HG03378 (cell line): Measurements from ENCODE around the gene OSCP1.

Experiments
- ATAC-seq: cut with Tn5 transposase; IDR thresholded peaks from one replicate; pipeline ENCODE4 v1.9.1; 2021; ENCODE audit warnings: mild to moderate bottlenecking, moderate library complexity; ENCODE audit not compliant: unreplicated experiment

OSCP1 gene

DNA sequence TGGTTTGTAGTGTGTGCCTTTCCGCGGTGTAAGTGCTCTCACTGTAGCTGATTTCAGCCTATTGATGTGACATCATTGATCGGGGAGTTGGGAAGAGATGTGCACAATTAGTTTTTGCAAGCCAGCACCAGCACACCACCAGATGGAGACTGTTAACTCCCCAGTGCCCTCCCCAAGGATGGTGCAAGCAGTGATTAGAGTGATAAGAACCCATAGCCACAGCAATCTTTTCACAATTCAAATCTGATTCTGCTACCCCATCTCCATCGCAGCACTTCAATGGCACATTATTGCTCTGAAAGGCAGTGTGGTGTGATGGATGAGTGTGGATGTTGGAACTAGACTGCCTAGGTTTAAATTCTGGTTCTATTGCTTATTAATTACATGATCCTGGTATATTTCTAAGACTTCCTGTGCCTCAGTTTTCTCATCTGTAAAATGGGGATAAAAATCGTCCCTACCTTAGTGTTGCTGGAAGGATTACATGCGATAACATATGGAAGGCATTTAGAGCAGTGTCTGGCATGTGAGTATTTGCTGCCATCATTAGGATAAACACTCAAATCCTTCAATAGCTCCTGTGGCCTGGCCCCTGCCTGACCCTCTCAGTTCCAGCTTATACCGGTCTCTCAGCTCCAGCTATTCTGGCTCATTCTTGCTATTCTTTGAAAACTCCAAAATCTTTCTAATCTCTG lies 25.8 kb upstream of the OSCP1 start:
- no peak for ATAC-seq

DNA sequence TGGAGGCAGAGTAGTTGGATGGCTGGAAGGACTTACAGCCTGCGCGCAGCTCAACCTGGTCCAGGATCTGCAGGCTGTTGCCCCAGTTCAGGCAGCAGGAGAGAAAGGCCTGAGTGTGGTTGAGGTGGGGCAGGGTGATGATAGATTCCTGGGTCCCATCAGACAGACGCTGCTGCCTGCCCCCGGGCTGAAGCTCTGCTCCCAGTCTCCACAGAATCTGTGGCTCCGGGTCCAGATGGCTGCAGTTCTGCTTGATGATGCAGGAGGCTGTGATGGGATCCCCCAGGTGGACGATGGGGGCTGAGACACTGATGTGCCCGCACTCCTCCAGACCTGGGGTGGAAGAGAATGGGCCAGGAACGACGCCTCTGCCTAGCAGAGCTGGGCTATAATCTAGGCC lies 25.1 kb upstream of the OSCP1 start:
- no peak for ATAC-seq

DNA sequence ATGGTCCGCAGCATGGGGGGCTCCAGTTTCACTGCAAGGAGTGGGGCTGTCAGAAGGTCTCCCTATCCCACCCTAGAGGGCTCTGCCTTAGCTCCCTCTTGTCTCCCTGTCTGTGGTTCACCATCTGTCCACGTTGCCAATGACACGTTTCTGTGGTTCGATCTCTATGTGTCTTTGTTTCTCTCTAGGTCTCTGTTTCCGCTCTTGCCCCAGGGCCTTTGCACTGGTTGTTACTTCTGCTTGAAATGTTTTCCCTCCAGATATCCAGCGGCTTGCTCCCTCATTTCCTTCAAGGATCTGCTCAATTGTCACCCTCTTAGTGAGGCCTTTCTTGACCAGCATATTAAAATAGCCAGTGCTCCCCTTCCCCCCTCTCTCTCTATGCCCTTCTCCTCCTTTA lies 22.4 kb upstream of the OSCP1 start:
- ATAC-seq, result no peak

DNA sequence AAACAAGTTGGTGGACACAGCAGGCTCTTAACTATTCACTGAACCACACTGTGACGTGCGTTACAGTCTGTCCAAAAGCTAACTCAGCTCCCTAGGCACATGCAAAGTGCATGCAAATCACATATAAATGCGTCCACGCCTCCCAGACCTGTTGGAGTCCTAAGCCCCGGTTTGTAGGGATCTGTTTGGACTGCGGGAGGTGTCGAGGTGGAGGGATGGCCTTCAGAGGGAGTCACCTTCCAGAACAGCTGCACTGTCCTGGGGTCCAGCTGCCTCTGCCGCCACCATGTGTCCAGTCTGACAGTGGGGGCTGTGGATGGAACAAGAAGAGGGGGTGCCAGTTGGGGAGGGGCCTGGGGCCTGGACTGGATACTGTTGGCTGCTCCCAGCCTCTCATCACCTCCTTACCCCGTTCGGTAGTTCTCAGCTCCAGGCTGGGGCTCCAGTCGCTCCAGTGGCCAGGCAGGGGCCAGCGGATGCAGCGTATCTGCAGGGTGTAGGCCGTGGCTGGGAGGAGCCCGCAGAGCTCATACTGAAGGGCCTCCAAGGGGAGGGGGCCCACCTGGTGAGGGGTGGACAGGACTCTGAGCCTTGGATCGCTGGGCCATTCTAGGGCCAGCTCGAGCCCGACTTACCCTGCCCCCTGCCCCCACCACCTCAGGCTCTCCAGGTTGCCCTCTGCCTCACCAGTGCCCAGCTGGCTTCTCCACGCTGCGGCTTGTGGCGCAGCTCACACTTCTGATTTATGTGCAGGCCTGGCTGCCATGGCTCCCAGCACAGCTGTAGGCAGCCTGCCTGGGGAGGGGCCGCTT lies 21.8 kb upstream of the OSCP1 start:
- no peak for ATAC-seq

DNA sequence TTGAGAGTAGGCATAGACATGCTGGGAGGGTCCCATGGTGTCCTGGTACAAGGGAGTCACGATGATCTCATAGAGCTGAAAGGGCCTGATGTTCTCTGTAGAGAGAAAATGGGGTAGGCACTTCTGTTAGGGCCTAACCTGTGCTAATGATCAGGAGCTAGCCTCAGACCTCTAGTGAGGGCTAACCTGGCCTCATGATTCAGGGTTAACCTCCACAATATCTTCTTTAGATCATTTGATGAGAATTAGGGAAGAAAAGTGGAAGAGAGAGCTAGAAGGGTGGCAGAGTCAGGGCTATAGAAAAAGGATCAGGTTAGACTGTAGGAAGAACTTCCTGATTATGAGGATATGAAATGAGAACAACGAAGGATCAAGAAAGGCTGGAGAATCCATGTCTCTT lies 18.9 kb upstream of the OSCP1 start:
- no peak for ATAC-seq

DNA sequence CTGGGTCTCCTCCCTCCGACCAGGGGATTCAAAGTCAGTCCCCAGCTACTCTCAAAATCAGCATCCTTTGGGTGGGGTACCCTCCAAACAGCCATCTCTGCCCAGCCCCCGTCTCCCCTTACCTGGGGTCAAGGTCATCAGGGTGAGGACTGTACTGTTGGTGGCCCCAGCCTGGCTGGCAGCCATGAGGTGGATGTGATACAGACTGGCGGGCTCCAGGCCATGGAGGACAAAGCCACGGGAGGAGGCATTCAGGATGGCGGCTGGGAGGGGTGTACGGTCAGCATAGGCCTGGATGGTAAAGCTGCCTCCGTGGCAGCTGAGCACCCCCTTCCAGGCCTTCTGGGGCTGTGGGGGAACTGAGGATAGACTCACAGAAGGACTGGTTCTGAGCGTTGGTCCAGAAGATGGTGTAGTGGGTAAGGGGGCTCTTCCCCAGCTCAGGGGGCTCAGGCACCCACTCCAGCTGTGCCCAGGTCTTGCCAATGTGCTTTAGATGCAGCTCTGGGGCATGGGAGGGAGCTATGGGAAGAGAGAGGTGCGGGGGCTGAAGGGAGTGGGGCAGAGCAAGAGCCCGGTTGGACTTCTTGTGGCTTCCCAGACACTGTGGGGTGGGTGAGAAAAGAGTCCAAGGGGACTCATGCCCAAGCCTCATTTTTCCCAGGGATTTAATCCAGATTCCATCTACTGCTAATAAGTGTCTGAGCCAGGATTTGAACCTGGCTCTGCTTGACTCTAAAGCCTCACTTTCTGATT lies 17.6 kb upstream of the OSCP1 start:
- no peak for ATAC-seq

DNA sequence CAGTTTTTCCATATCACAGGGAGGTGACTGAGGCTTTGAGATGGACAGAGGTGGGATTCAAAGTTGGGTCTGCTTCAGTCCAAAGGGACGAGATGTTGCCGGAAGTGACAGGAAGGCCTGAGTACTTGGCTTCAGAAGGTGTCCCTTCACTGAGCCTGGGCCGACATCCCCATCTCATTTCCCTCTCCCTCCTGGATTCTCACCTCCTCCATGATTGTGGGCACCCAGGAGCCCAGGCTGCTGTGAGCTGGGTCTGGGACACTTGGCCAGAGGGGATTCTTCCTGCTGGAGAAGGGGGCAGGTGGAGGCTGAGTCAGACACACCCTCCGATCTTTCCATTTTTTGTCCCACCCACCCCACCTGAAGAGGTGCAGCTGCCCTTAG lies 16.8 kb upstream of the OSCP1 start:
- no peak for ATAC-seq

DNA sequence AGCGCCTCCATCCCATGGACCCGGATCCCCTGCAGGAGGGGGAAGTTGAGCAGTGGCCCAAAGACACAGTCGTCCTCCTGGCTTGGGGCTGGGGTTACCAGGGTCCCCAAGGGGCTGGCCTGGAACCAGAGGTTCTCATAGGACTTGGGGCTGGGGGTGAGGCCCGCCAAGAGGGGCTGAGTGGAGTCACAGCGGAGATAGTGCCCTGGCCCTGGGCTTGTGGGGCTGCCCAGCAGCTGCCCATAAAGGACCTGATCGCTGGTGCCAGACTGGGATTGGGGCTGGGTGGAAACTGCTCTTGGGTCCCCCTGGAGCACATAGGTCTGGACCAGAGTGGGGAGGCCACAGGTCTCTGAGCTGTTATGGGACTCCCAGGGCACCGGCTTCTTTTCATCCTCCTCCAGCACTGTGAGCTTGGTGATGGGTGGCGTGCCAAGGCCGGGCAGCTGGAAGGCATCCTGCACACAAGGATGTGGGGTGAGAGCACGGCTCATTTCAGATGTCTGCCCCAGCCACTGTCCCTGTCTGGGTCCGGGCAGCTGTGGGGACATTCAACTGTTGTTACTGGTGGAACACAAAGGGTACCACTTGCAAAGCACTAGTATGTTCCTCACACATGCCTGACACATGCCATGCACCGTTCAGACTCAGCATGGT lies 16.2 kb upstream of the OSCP1 start:
- no peak for ATAC-seq

DNA sequence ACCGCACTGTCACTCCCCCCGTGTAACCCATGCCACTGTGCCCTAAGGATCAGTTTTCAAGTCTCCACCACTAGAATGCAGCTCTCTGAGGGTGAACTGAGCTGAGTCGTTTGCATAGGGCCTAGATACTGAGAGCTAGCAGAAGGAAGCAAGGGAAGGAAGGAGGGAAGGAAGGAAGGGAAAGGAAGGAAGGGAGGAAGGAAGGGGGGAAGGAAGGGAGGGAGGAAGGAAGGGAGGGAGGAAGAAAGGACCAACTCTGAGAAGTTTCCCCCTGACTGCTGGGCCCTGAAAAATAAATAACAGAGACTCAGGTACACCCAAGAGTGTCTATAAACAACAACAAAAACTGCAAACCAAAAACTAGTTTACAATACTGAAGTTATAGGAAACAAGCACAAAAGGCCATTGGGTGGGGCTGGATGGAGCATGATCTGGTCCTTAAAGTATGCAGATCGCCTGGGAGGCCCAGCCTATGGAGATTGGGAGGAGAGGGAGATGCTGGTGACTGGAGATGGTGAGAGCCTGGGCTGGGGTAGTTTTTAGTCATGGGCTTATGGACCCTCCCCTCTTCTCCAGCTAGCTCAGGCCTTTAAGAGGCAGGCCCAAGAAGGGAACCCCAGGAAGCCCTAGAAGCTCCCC lies 15.6 kb upstream of the OSCP1 start:
- ATAC-seq, result no peak

DNA sequence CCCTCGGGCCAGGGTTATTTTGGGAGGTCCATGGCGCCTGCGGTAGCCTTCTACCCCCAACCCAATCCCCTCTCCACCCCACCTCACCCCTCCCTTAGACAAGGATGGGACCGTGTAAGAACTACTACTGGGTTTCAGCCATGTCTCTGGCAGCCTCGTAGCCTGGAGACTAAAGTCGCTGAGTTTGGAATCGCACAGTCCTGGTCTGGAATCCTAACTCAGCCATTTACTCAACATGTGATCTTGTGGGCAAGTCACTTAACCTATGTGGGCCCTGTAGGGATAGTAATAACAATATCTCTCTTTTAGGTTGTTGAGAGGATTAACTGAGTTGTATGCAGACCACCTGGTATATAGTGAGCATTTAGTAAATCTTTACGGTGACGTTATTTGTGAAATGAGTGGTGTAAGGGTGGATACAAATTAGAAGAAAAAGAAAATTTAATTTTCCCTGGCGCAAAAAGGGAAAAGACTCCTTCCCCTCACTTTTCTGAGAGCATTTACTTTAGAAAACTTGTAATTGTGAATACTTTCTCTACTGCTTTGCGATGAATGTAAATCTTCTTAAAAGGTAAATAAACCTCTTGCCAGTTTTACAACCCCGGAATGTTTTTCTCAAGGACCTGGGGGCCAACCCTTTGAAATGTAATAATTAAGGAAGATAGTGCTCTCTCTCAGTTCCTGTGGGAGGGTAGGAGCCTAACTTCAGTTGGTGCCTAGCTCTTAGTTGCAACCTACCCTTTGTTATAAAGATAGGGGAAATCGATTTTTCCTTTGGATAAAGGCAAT lies 14.5 kb upstream of the OSCP1 start:
- peak; percentile 23 for ATAC-seq

DNA sequence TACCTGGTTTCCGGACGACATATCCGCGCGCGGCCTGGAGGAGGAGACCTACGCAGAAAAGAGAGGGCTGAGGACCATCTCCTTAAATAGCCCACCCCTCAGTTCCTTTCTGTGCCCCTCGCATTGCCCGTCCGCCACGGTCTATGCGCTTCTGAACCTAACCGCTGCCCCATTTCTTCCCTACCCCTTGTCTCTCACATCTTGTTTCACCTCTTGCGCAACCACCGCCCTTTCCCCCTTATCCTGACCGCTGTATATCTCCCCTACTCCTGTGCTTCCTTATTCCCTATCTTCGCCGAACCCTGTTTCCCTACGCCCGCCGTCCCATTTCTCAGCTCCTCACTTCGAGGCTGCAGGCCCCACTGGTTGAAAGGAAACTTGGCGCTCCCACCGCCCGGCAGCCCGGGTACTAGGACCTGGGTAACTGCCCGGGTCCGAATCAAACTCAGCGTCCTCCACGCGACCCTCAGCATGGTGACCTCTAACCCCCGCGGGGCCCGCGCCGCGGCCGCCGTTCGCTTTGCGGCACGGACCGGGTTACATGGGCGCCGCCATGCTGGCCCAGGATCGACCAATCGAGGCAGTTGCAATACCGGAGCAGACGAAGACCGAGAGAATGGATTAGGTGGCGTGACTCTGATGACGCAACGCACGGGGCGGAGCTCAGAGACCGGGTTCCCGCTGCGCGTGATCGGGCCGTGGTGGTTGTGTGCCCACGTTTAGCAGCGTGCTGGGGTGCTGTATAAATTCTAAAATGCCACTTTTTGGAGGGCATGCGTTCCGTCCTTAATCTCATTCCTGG lies 13.8 kb upstream of the OSCP1 start, which contains the start of gene MRPS15:
Gene MRPS15 (minus strand): TSS at position 582 of the 802 bp plus-strand sequence. CDS start 109 bp downstream, at position 473.
- peak; percentile 85 for ATAC-seq

DNA sequence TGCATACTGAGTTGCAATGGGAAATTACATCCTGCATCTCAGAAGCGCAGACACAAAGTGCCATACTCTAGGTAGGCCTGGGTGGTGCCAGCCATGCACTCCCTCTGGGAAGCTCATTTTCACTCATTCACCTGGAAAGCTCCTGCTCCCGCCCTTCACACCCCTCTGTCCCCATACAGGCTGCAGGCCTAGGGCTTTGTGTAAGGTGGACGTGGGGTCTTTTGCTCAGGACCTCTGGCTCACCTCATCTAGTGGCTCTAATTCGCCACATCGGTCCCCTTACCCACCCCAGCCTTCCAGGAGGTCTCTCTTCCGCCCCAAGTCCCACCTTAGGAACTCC lies 13.2 kb upstream of the OSCP1 start:
- ATAC-seq, result no peak

DNA sequence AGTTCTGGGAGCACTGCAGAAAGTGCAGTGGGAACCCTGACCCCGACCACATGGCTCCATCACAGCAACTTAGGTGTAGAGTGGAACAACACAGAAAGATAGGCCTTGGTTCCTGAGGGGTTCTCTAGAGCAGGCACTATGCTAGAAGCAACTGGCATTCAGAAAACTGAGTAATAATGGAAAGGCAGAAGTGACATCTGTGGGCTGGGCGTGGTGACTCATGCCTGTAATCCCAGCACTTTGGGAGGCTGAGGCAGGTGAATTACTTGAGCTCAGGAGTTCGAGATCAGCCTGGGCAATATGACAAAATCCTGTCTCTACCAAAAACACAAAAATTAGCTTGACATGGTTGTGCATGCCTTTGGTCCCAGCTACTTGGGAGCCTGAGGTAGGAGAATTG lies 8.7 kb upstream of the OSCP1 start:
- no peak for ATAC-seq

DNA sequence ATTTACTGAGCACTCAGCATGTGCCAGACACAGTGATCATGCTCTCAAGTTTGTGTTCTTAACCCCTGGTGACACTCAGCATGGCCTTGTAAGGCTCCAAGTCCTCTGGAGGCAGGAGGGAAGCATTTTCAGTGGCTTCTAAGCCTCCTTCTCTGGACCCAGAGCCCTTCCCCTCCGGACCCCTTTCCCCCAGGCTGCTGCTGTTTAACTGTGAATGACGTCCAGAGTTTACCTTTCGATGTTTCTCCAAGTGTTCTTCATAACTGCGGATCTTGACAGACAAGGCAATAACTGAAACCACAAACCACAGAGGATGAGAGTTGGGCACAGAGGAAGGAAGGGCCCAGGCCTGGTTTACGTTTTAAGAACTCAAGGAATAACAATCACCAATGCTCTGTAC lies 7.4 kb upstream of the OSCP1 start:
- ATAC-seq, result no peak

DNA sequence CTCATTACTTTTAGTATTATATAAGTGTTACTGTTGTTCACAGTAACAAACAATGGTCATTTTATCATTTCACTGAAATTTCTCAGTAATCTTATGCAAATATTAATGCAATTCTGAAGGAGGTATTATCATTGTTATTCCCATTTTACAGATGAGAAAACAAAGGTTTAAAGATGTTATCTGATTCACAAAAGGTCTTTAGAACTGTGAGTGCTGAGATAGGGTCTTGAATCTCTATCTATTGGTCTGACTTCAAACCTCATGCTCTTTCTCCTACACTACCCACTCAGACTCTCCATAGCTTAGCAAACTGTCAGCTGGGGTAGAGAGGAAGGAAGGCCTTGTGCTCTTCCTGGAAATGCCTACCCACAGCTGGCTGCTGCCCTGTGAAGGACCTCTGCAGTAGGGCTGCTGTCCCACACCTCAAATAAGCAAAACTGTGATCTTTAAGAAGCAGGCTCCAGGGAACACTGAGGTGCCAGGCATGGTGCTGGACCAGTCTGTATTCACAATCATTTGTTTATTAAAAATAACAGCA lies 6.2 kb upstream of the OSCP1 start:
- no peak for ATAC-seq

DNA sequence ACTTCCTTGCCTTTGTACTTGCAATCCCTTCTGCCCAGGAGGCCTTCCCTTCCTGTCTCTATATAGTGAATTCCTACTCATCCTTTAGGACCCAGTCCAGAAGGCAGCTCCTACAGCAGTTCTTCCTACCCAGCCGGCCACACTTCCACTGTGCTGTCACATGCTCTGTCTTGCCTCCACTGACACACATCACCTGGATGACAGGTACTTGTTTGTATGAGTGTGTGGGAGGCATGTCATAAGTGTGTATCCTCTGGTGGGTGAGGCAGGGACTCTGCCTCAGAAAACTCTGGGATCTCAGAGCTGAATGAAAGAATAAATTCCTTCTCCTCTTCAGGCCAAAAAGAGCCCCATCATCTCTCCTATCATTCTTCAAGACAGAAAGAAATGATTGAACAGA lies 5.1 kb upstream of the OSCP1 start:
- ATAC-seq, result no peak

DNA sequence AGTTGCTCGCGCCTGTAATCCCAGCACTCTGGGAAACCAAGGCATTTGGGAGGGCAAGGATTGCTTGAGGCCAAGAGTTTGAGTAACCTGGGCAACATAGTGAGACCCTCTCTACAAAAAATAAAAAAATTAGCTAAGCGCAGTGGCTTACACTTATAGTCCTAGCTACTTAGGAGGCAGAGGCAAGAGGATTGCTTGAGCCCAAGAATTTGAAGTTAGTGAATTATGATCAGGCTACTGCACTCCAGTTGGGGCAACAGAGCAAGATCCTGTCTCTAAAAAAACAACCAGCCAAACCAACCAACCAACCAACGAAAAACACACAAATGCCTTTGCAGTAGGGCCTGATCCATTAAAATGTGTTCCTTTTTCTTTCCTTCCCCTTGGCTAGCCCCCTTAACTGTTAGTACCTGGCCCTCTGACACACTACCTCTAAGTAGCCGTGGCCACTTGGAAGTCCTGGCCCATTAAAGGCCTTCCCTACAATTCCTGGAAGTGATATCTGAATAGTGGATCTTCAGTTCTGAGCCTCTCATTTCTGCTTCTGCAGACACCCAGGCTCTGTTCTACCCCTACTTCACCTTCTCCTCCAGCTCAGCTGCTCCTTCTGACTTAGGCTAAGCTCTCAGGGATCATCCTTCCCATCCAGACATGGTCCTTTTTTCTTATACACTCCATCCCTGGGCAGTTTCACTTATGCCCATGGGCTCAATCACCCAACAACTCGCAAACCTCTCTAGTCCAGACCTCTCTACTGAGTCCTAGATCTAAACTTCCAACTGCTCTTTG lies 3.5 kb upstream of the OSCP1 start:
- ATAC-seq, result no peak

DNA sequence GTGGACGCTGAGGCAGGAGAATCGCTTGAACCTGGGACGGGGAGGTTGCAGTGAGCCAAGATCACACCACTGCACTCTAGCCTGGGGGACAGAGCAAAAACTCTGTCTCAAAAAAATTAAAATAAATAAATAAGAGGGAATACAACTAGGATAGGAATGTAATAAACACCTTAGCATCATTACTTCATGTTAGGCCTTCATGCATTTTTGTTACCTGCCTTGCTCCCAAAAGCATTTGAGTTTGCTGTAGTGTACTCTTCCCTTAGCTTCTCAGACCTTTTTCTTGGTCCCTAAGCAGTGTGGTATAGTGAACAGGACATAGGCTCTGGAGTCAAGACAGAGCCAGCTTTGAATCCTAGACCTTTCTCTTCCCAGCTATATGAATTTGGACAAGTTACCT lies 2.8 kb upstream of the OSCP1 start:
- no peak for ATAC-seq
